GM13976 (cell line): ENCODE data around the gene PPCS.

ENCODE experiments used
- DNase-seq: peaks from one replicate; pipeline ENCODE4 v3.0.0; 2012; ENCODE audit warnings: low spot score
- CTCF ChIP-seq: IDR thresholded peaks from 2 replicates; pipeline ENCODE4 v1.5.1; 2012; ENCODE audit warnings: borderline replicate concordance, mild to moderate bottlenecking; ENCODE audit not compliant: insufficient read depth; ENCODE audit errors: extremely low read depth, missing control alignments, control extremely low read depth
- in situ Hi-C: fragments of 300-500 bp; cut with MboI; formaldehyde crosslinking; loops from one replicate; pipeline ENCODE4 v1.12.0; 2022; ENCODE audit warnings: low sequenced_read_pairs, mixed read lengths, inconsistent platforms; ENCODE audit not compliant: unreplicated experiment

PPCS gene

DNA sequence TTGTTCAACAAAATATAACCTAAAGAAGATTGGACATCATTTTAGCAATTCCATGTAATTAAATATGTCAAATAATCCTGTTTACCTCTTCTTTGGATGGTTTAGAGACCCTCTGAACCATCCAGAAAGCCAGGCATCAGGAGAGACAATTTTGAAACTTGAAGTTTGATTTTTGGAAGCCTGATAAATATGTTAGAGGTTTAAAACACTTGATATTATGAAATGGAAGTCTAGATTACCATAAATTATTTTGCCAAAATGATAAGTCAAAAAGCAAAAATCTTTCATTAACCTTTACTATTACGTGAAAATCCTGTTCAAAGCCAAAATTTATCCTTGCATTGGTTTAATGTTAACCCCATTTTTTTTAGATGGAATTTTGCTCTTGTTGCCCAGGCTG lies 50.2 kb downstream of the PPCS start:
- no peak for DNase-seq
- no peak for TF ChIP-seq CTCF
- in situ Hi-C loops: no loop called here
